Smooth muscle cell (in vitro differentiated cells): ENCODE results near the gene TMEM120B. TPM values are rescaled to one million over a fixed set of nuclear protein-coding genes. Genes with fewer than 3 reads are reported as not detected.

Experiments
- DNase-seq: peaks from one replicate; lab custom pipeline; 2025; ENCODE audit not compliant: unreplicated experiment; lab: John Stamatoyannopoulos, UW
- H2AFZ ChIP-seq: fragments of 200-600 bp; sonication (generic); 2 replicates; pipeline ENCODE4 v1.6.0; 2016; ENCODE audit warnings: antibody characterized with exemption, low read depth, mild to moderate bottlenecking
- H3F3A ChIP-seq: fragments of 200-600 bp; sonication (generic); 2 replicates; pipeline ENCODE4 v1.6.0; 2017; ENCODE audit warnings: antibody characterized with exemption, low read depth
- H3K27ac ChIP-seq: fragments of 200-600 bp; sonication (generic); 2 replicates; pipeline ENCODE4 v1.5.1; 2016; ENCODE audit warnings: low read depth, mild to moderate bottlenecking
- H3K27me3 ChIP-seq: fragments of 200-600 bp; sonication (generic); 2 replicates; pipeline ENCODE4 v1.6.1; 2016; ENCODE audit warnings: low read depth, mild to moderate bottlenecking
- H3K36me3 ChIP-seq: fragments of 200-600 bp; sonication (generic); 2 replicates; pipeline ENCODE4 v1.5.1; 2016; ENCODE audit warnings: low read depth
- H3K4me1 ChIP-seq: fragments of 200-600 bp; sonication (generic); 2 replicates; pipeline ENCODE4 v1.5.1; 2016; ENCODE audit warnings: low read depth
- H3K4me2 ChIP-seq: fragments of 200-600 bp; sonication (generic); 2 replicates; pipeline ENCODE4 v1.6.0; 2016; ENCODE audit warnings: mild to moderate bottlenecking
- H3K4me3 ChIP-seq: fragments of 200-600 bp; sonication (generic); 2 replicates; pipeline ENCODE4 v1.5.1; 2016; ENCODE audit warnings: mild to moderate bottlenecking
- H3K79me2 ChIP-seq: fragments of 200-600 bp; sonication (generic); 2 replicates; pipeline ENCODE4 v1.6.0; 2016; ENCODE audit warnings: low read depth, mild to moderate bottlenecking
- H3K9ac ChIP-seq: fragments of 200-600 bp; sonication (generic); 2 replicates; pipeline ENCODE4 v1.6.0; 2016; ENCODE audit warnings: low read depth
- H3K9me3 ChIP-seq: fragments of 200-600 bp; sonication (generic); replicated peaks from 2 replicates; pipeline ENCODE4 v1.5.1; 2016; ENCODE audit warnings: low read depth
- H4K20me1 ChIP-seq: fragments of 200-600 bp; sonication (generic); 2 replicates; pipeline ENCODE4 v1.6.0; 2016; ENCODE audit warnings: low read depth
- CTCF ChIP-seq: fragments of 200-600 bp; sonication (generic); IDR thresholded peaks from 2 replicates; pipeline ENCODE4 v1.5.1; 2017; ENCODE audit warnings: borderline replicate concordance, mild to moderate bottlenecking, antibody characterized with exemption; ENCODE audit not compliant: insufficient read depth, poor library complexity, severe bottlenecking
- WGBS: methylation state at CpG from one replicate; pipeline ENCODE4 v1.1.7; 2016; ENCODE audit warnings: low lambda C conversion rate; 5-methylcytosine and 5-hydroxymethylcytosine counted together
- polyA plus RNA-seq: library from polyadenylated mRNA; unstranded; fragments of >200 nt; fragmentation: Nextera tagmentation; extraction: Ambion mirVana; gene quantifications from 2 replicates; pipeline ENCODE4 v1.2.1, GENCODE V29; 2016
- total RNA-seq: library from RNA; depleted of rRNA; stranded (reverse); fragments of >200 nt; gene quantifications from 2 replicates; pipeline ENCODE4 v1.2.3, GENCODE V29; 2014

The TMEM120B gene
- total and polyA plus RNA-seq, 2 experiments from 2014 or later, result 5.3 to 7.6 TPM

DNA sequence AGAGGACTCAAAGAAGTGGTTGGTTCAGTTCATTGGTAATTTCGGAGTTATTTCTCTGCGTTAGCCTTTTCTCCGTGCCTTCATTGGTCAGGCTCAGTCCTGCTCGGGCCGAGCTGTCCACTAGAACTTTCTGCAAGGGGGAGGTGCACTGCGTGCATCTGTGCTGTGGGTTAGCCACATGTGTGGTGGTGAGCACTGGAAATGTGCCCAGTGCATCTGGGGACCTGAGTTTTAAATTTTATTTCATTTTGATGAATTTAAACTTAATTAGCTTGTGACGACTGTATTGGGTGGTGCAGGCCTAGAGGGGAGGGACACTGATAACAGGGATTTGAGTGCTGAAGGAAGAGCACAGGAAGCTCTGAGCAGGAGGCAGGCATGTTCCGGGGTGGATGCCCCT, 115.8 kb downstream of the TMEM120B start:
- Histone ChIP-seq H3K36me3 (no peaks in the 10 kb centered on the region), H3K27ac (no peak overlapping the region), H3K27me3 (no peaks in the 10 kb centered on the region), H3K9ac (no peak overlapping the region), H3K4me3 (no peak overlapping the region), H3F3A (no peaks in the 10 kb centered on the region), H3K9me3 (no peaks in the 10 kb centered on the region), H3K4me1 (no peaks in the 10 kb centered on the region), H4K20me1 (peaks cover 13% of the 10 kb centered on the region), H3K4me2 (no peak overlapping the region), H3K79me2 (no peaks in the 10 kb centered on the region), H2AFZ (no peak overlapping the region)
- WGBS, result 96% methylated on average over 8 of the region's 8 CpGs
- DNase-seq, result no peak
- TF ChIP-seq CTCF, result no peak

GRCh38 chr12:121828826-121829225, 116.3 kb downstream of the TMEM120B start:
- Histone ChIP-seq H3K9me3 (no peaks in the 10 kb centered on the region), H3F3A (no peaks in the 10 kb centered on the region), H3K4me1 (no peaks in the 10 kb centered on the region), H3K9ac (no peak overlapping the region), H3K27me3 (no peaks in the 10 kb centered on the region), H3K27ac (no peak overlapping the region), H3K4me2 (no peak overlapping the region), H4K20me1 (peaks cover 13% of the 10 kb centered on the region), H3K36me3 (no peaks in the 10 kb centered on the region), H2AFZ (no peak overlapping the region), H3K79me2 (no peaks in the 10 kb centered on the region), H3K4me3 (no peak overlapping the region)
- DNase-seq, result no peak
- no peak for TF ChIP-seq CTCF
- WGBS, result 96% methylated on average over 8 of the region's 9 CpGs

DNA sequence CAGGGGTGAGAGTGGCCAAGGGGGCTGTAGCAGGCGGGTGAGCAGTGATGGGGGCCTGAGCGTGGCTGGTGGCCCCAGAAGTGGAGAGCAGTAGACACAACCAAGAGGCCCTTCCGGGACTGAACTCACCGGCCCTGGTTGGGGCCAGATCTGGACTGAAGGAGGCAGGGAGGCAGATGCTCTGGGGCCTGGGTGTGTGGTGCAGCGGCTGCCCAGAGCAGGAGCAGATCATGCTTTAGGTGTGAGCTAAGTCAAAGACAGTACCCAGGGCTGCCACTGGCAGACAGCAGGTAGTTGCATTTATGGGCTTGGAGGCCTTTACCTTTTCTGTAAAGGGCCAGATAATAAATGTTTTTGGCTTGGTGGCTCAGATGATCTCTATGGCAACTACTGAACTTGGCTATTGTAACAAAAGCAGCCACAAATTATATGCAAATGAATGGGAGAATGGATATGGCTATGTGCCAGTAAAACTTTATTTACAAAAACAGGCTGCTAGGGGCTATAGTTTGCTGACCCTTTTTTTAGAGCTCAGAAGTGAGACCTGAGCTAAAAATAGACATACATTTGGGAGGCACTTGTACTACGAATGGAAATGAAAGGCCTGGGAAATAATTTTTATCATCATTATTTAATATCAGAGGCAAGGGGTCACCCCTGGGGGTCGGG, 116.8 kb downstream of the TMEM120B start:
- Histone ChIP-seq H3K4me1 (no peaks in the 10 kb centered on the region), H3K9ac (no peak overlapping the region), H3K4me3 (no peak overlapping the region), H4K20me1 (peaks cover 13% of the 10 kb centered on the region), H3K36me3 (no peaks in the 10 kb centered on the region), H2AFZ (no peak overlapping the region), H3K27me3 (no peaks in the 10 kb centered on the region), H3K4me2 (no peak overlapping the region), H3K79me2 (no peaks in the 10 kb centered on the region), H3K27ac (no peak overlapping the region), H3K9me3 (no peaks in the 10 kb centered on the region), H3F3A (no peaks in the 10 kb centered on the region)
- DNase-seq, result no peak
- TF ChIP-seq CTCF, result no peak
- 98% methylated on average over 7 of the region's 7 CpGs for WGBS

- no peaks in the 10 kb centered on the region for H3K36me3 ChIP-seq
- H4K20me1 ChIP-seq, result peaks cover 13% of the 10 kb centered on the region
- TF ChIP-seq CTCF, result no peak
- 100% methylated on average over 10 of the region's 23 CpGs for WGBS
- H3K9me3 ChIP-seq, result no peaks in the 10 kb centered on the region
- no peak overlapping the region for H3K9ac ChIP-seq
- H3K4me3 ChIP-seq, result no peak overlapping the region
- H3K4me2 ChIP-seq, result no peak overlapping the region
- H3K4me1 ChIP-seq, result no peaks in the 10 kb centered on the region
- no peak for DNase-seq
- H3K79me2 ChIP-seq, result no peaks in the 10 kb centered on the region
- H3K27me3 ChIP-seq, result no peaks in the 10 kb centered on the region
- H3F3A ChIP-seq, result no peaks in the 10 kb centered on the region
- no peak overlapping the region for H3K27ac ChIP-seq
- no peak overlapping the region for H2AFZ ChIP-seq
Measured at GRCh38 chr12:121830134-121830533, 117.6 kb downstream of the TMEM120B start.
